NT2/D1 (cell line): ENCODE results near the gene ECHDC3.

Experiments
- DNase-seq: peaks from one replicate; pipeline ENCODE4 v3.0.0-alpha.2; 2011; ENCODE audit warnings: low read depth, low spot score
- H3K27me3 ChIP-seq: 2 replicates; pipeline ENCODE4 v1.6.0; 2011; ENCODE audit warnings: mild to moderate bottlenecking; ENCODE audit not compliant: insufficient read length, insufficient read depth
- H3K36me3 ChIP-seq: 2 replicates; pipeline ENCODE4 v1.6.1; 2011; ENCODE audit warnings: mild to moderate bottlenecking, low read length, mixed read lengths; ENCODE audit not compliant: insufficient read depth, insufficient read length
- H3K4me1 ChIP-seq: 2 replicates; pipeline ENCODE4 v1.5.1; 2011; ENCODE audit not compliant: insufficient read depth, insufficient read length
- H3K4me3 ChIP-seq: 2 replicates; pipeline ENCODE4 v1.5.1; 2011; ENCODE audit warnings: low read depth; ENCODE audit not compliant: insufficient read length
- H3K9ac ChIP-seq: 2 replicates; pipeline ENCODE4 v1.6.0; 2011; ENCODE audit warnings: low read depth; ENCODE audit not compliant: insufficient read length
- H3K9me3 ChIP-seq: 2 replicates; pipeline ENCODE4 v1.5.1; 2011; ENCODE audit warnings: mild to moderate bottlenecking, low read length; ENCODE audit not compliant: insufficient read depth
- SUZ12 ChIP-seq: IDR thresholded peaks from 2 replicates; pipeline ENCODE4 v1.6.1; 2011; ENCODE audit not compliant: insufficient read length, insufficient read depth; ENCODE audit errors: extremely low read depth
- YY1 ChIP-seq: IDR thresholded peaks from 2 replicates; pipeline ENCODE4 v1.6.1; 2011; ENCODE audit not compliant: insufficient read length, insufficient read depth
- ZNF274 ChIP-seq: IDR thresholded peaks from 2 replicates; pipeline ENCODE4 v1.6.1; 2011; ENCODE audit warnings: mild to moderate bottlenecking, low read depth, low read length

Gene ECHDC3

GRCh38 chr10:11742009-11742778, at the start of gene ECHDC3:
ECHDC3 (plus strand) TSS chr10:11742382; CDS start chr10:11742577, 195 bp downstream.
- TF ChIP-seq SUZ12 = no peak
- H3K36me3 ChIP-seq = peaks cover 25% of the 10 kb centered on the region
- peaks cover 6% of the 10 kb centered on the region for H3K4me1 ChIP-seq
- H3K9me3 ChIP-seq = no peaks in the 10 kb centered on the region
- H3K9ac ChIP-seq = peak within 1 kb of the TSS; percentile 77
- no peaks in the 10 kb centered on the region for H3K27me3 ChIP-seq
- DNase-seq = peak; percentile 11
- peak within 1 kb of the TSS; percentile 64 for H3K4me3 ChIP-seq

GRCh38 chr10:11693376-11693775, 48.8 kb upstream of the ECHDC3 start:
- TF ChIP-seq ZNF274 (no peak), SUZ12 (no peak), YY1 (no peak)
- no peak overlapping the region for H3K9ac ChIP-seq
- DNase-seq = no peak
- no peak overlapping the region for H3K4me3 ChIP-seq
- no peaks in the 10 kb centered on the region for H3K27me3 ChIP-seq
- H3K4me1 ChIP-seq = no peaks in the 10 kb centered on the region
- H3K36me3 ChIP-seq = no peaks in the 10 kb centered on the region
- H3K9me3 ChIP-seq = no peaks in the 10 kb centered on the region

- Histone ChIP-seq H3K36me3 (no peaks in the 10 kb centered on the region), H3K4me1 (no peaks in the 10 kb centered on the region), H3K9me3 (no peaks in the 10 kb centered on the region), H3K9ac (no peak overlapping the region), H3K27me3 (no peaks in the 10 kb centered on the region), H3K4me3 (no peak overlapping the region)
- no peak for DNase-seq
- TF ChIP-seq ZNF274 (no peak), YY1 (no peak), SUZ12 (no peak)
These were observed 46.4 kb upstream of the ECHDC3 start for GRCh38 chr10:11695779-11696178.

- Histone ChIP-seq H3K4me1 (no peaks in the 10 kb centered on the region), H3K27me3 (no peaks in the 10 kb centered on the region), H3K9me3 (no peaks in the 10 kb centered on the region), H3K9ac (no peak overlapping the region), H3K36me3 (no peaks in the 10 kb centered on the region), H3K4me3 (no peak overlapping the region)
- TF ChIP-seq YY1 = no peak
- TF ChIP-seq SUZ12 = no peak
- no peak for TF ChIP-seq ZNF274
- no peak for DNase-seq
These were observed 44.3 kb upstream of the ECHDC3 start for GRCh38 chr10:11697718-11698527.

- H3K4me1 ChIP-seq = no peaks in the 10 kb centered on the region
- H3K27me3 ChIP-seq = no peaks in the 10 kb centered on the region
- DNase-seq = no peak
- no peaks in the 10 kb centered on the region for H3K9me3 ChIP-seq
- TF ChIP-seq ZNF274 (no peak), YY1 (no peak), SUZ12 (no peak)
- H3K9ac ChIP-seq = no peak overlapping the region
- no peaks in the 10 kb centered on the region for H3K36me3 ChIP-seq
- no peak overlapping the region for H3K4me3 ChIP-seq
These were observed 43.3 kb upstream of the ECHDC3 start for GRCh38 chr10:11698691-11699549.

- Histone ChIP-seq H3K27me3 (no peaks in the 10 kb centered on the region), H3K36me3 (no peaks in the 10 kb centered on the region), H3K4me1 (no peaks in the 10 kb centered on the region), H3K4me3 (no peak overlapping the region), H3K9me3 (no peaks in the 10 kb centered on the region), H3K9ac (no peak overlapping the region)
- no peak for DNase-seq
- no peak for TF ChIP-seq SUZ12
- no peak for TF ChIP-seq ZNF274
- TF ChIP-seq YY1 = no peak
These were observed 42.6 kb upstream of the ECHDC3 start for GRCh38 chr10:11699550-11700097.

- TF ChIP-seq ZNF274 (no peak), YY1 (no peak), SUZ12 (no peak)
- no peaks in the 10 kb centered on the region for H3K27me3 ChIP-seq
- H3K9me3 ChIP-seq = no peaks in the 10 kb centered on the region
- no peaks in the 10 kb centered on the region for H3K36me3 ChIP-seq
- H3K9ac ChIP-seq = no peak overlapping the region
- H3K4me3 ChIP-seq = no peak overlapping the region
- no peak for DNase-seq
- peaks cover 2% of the 10 kb centered on the region for H3K4me1 ChIP-seq
These were observed 41.6 kb upstream of the ECHDC3 start for GRCh38 chr10:11700539-11700938.
